Right atrium auricular region (tissue), 2 donors: Measurements from ENCODE around the gene SFRP5. TPM values are rescaled to one million over a fixed set of nuclear protein-coding genes. Genes with fewer than 3 reads are reported as not detected.

Experiments used
- DNase-seq: peaks from one replicate; pipeline ENCODE4 v3.0.0-alpha.2; 2019; ENCODE audit warnings: low spot score
- H3K27ac ChIP-seq, 2 donors: fragments of 200-600 bp; sonication (generic); 1 replicate in 1 of 2; 2 replicates in 1 of 2; pipeline ENCODE4 v1.5.1; 2016 to 2019
- H3K27me3 ChIP-seq, 2 donors: fragments of 200-600 bp; sonication (generic); one replicate each; pipeline versions ENCODE4 v1.5.1 to v1.6.0; 2017 to 2019
- H3K36me3 ChIP-seq: fragments of 200-600 bp; sonication (generic); one replicate; pipeline ENCODE4 v1.5.1; 2016
- H3K4me1 ChIP-seq, 2 donors: fragments of 200-600 bp; sonication (generic); one replicate each; pipeline versions ENCODE4 v1.5.1 to v1.6.0; 2017 to 2019
- H3K4me3 ChIP-seq, 2 donors: fragments of 200-600 bp; sonication (generic); 1 replicate in 1 of 2; 2 replicates in 1 of 2; pipeline ENCODE4 v1.5.1; 2017 to 2019; ENCODE audit warnings: mild to moderate bottlenecking in 1 of 2, moderate library complexity in 1 of 2
- H3K9me3 ChIP-seq, 2 donors: fragments of 200-600 bp; sonication (generic); one replicate each; pipeline ENCODE4 v1.5.1; 2019
- total RNA-seq, 2 donors: library from RNA; depleted of rRNA; stranded (reverse); fragments of >200 nt; gene quantifications; one replicate each; pipeline ENCODE4 v1.1.0, GENCODE V29; 2016
- TF ChIP-seq, protein P1 (sequence below), 2 donors: fragments of 200-600 bp; sonication (generic); IDR thresholded peaks; one replicate each; pipeline ENCODE4 v1.5.1; 2019; ENCODE audit warnings: antibody characterized with exemption in 2 of 2

SFRP5 gene
- total RNA-seq, 2 donors from 2014 or later = 140 to 260 TPM

DNA sequence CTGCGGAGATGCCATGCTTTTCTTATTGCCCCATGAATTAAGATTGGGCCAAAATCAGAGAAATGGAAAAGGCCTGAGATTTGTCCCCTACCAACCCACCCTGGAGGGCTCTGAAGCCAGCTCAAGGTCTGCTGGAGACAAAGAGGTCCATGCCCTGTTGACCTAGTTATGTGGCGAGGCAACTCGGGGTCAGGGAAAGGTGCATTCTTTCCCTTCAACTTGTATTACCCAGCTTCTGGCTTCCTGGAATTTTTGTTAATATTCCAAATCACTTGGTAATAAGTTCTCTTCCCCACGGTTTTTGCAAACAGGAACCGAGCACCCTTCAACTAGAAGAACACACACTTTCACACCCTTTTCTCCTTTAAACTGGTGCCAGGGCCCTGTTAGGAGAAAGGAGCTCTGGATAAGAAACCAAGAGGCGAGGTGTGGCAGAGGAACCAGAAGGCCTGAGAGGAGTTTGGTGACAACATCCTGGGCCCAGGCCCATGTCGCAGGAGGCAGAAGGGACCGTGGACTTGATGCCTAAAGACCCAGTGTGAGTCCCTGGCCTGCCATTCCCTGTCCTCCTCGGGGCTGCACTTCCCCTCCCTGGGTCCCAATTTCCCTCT is 12.5 kb upstream of the SFRP5 start:
- no peaks in the 10 kb centered on the region for H3K27me3 ChIP-seq
- peaks cover 9 to 70% of the 10 kb centered on the region in 2 donors for H3K4me1 ChIP-seq
- TF ChIP-seq, protein P1, sequence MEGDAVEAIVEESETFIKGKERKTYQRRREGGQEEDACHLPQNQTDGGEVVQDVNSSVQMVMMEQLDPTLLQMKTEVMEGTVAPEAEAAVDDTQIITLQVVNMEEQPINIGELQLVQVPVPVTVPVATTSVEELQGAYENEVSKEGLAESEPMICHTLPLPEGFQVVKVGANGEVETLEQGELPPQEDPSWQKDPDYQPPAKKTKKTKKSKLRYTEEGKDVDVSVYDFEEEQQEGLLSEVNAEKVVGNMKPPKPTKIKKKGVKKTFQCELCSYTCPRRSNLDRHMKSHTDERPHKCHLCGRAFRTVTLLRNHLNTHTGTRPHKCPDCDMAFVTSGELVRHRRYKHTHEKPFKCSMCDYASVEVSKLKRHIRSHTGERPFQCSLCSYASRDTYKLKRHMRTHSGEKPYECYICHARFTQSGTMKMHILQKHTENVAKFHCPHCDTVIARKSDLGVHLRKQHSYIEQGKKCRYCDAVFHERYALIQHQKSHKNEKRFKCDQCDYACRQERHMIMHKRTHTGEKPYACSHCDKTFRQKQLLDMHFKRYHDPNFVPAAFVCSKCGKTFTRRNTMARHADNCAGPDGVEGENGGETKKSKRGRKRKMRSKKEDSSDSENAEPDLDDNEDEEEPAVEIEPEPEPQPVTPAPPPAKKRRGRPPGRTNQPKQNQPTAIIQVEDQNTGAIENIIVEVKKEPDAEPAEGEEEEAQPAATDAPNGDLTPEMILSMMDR (IDR thresholded peaks at IDR 0.05) = no peak
- no peaks in the 10 kb centered on the region for H3K9me3 ChIP-seq
- H3K27ac ChIP-seq = peak overlapping the region; percentile 63 to 71
- H3K4me3 ChIP-seq = no peak overlapping the region
- no peak for DNase-seq
- no peaks in the 10 kb centered on the region for H3K36me3 ChIP-seq

DNA sequence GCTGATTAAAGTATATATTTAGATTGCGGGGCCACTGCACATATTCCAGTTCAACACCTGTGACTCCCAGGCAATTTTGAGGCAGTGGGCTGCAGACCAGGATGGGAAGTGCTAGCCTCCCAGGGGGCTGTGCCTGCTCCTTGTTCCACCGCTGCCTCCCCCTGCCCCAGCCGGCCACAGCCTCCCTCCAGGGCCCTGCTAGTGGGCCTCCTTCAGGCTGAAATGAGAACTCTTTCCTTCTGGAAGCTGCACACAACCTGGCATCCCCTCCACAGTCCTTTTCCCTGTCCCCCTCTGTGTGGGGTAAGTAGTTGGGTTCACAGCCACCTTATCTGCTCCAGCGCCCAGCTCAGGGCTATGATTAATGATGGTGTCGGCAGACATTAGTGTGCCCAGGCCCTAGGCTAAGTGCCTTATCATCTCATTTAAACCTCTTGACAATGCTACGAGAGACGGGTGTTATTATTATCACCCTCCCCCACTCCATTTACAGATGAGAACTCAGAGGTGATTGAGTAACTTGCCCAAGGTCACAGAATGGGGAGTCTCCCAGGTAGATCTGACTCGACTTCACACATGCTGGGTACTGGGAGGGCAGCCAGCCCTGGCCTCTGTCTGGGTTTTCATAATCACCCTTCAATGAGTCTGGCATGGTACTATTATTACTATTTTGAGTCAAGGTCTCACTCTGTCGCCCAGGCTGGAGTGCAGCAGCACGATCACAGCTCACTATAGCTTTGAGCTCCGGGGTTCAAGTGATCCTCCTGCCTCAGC is 10.8 kb upstream of the SFRP5 start:
- H3K36me3 ChIP-seq = no peaks in the 10 kb centered on the region
- H3K27me3 ChIP-seq = no peaks in the 10 kb centered on the region
- DNase-seq = no peak
- no peak overlapping the region for H3K4me3 ChIP-seq
- no peaks in the 10 kb centered on the region for H3K9me3 ChIP-seq
- peak overlapping the region; percentile 71 to 73 for H3K27ac ChIP-seq
- TF ChIP-seq, protein P1 (IDR thresholded peaks at IDR 0.05) = no peak
- H3K4me1 ChIP-seq = peaks cover 9 to 54% of the 10 kb centered on the region in 2 donors

DNA sequence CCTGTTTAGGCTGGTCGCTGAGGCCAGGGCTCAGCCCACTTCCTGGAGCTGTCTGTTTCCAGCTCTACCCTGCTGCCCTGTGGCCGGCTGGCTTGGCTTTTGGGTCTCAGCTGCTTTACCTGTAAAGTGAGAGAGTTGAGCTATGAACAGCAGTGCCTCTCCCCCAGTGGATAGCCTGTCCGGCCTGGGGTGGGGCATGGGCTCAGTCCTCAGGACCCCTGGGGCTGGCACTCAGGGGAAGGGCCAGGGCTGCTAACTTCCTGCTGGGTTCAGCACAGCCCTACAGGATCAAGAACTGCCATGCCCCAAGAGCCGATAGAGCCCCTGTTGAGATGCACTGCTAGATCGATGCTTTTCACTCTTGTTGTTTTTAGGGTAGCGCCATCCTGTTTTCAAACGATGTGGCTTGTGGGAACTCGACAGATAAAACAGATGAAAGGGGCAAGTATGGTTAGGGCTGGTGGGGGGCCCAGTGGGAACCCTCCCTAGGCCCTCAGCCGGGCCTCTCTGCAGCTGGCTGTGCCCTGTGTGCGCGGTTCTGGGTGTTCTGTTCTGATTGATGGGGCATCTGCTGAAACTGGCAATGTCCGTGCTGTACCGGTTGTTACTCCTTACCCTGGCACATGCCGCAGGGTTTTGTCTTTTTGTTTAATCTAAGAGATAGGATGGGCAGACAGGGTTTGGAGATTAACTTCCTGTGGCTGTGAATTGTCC is 10.0 kb upstream of the SFRP5 start:
- Histone ChIP-seq H3K4me1 (peaks cover 9 to 52% of the 10 kb centered on the region in 2 donors), H3K9me3 (no peaks in the 10 kb centered on the region), H3K36me3 (no peaks in the 10 kb centered on the region), H3K4me3 (no peak overlapping the region), H3K27ac (peak overlapping the region; percentile 71 to 73), H3K27me3 (no peaks in the 10 kb centered on the region)
- TF ChIP-seq, protein P1 (IDR thresholded peaks at IDR 0.05) = no peak
- DNase-seq = no peak

DNA sequence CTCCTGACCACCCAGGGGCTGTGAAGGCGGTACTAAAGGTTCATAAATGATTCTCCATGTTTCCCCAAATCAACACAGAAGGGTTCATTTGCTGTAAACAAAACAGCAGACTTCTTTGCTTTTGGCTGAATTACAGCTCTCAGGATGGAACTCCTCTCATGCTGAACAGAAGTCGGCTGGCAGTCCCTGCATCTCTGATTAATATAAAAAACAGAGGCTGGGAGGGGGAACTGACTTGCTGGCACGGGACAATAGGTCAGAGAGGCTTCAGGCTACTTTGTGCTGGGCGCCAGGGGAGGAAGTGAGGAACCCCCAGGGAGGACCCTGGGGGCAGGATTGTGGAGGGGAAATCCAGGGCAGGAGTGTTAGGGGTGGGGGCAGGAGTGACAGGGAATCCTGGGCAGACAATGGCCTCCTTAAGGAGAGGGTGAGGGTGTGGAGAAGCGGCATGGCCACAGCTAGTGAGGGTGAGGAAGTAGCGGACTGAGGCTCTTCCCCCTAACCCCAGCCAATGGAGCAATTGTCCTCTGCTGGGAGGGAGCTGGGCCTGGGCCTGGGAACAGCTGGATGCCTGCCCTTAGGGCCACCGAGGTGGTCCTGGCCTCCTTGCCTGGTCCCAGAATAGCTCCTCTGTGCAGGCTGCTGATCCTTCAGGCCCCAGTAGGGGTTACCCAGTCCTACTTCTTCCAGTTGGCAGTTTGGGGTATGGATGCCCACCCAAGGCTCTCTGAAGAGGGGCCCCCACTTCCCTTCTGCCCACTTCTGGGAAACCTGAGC is 9.2 kb upstream of the SFRP5 start:
- Histone ChIP-seq H3K36me3 (no peaks in the 10 kb centered on the region), H3K4me1 (peaks cover 9 to 47% of the 10 kb centered on the region in 2 donors), H3K27ac (peak overlapping the region; percentile 71 to 73), H3K4me3 (no peak overlapping the region), H3K27me3 (no peaks in the 10 kb centered on the region), H3K9me3 (no peaks in the 10 kb centered on the region)
- TF ChIP-seq, protein P1 (IDR thresholded peaks at IDR 0.05) = no peak
- no peak for DNase-seq

DNA sequence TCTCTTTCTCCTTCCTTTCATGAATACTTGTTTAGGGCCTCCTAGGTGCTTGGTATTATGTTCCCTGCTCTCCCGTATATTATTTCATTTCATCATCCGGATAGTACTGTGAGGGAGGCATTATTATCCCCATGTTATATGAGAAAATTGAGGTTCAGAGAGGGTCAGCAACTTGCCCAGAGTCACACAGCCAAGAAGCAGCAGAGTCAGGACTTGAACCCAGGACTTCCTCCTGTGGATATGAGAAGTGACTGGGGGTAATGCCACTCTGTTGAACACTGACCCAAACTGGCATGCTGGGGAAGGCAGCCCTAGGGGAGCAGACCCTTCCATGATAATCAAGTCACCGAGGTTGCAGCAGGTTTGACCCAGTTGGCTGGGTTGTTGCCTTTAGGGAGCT is 8.2 kb upstream of the SFRP5 start:
- DNase-seq = no peak
- Histone ChIP-seq H3K4me3 (no peak overlapping the region), H3K9me3 (no peaks in the 10 kb centered on the region), H3K27ac (peak overlapping the region in 1 of 2 donors; percentile 71), H3K27me3 (no peaks in the 10 kb centered on the region), H3K4me1 (peaks cover 6 to 36% of the 10 kb centered on the region in 2 donors), H3K36me3 (no peaks in the 10 kb centered on the region)
- TF ChIP-seq, protein P1 (IDR thresholded peaks at IDR 0.05) = no peak
